ENCODE data around the gene JUNB. TPM values are rescaled to one million over a fixed set of nuclear protein-coding genes. Genes with fewer than 3 reads are reported as not detected.

Gene JUNB
- total RNA-seq, 1 experiment from 2014 or later: 16.4 TPM

DNA sequence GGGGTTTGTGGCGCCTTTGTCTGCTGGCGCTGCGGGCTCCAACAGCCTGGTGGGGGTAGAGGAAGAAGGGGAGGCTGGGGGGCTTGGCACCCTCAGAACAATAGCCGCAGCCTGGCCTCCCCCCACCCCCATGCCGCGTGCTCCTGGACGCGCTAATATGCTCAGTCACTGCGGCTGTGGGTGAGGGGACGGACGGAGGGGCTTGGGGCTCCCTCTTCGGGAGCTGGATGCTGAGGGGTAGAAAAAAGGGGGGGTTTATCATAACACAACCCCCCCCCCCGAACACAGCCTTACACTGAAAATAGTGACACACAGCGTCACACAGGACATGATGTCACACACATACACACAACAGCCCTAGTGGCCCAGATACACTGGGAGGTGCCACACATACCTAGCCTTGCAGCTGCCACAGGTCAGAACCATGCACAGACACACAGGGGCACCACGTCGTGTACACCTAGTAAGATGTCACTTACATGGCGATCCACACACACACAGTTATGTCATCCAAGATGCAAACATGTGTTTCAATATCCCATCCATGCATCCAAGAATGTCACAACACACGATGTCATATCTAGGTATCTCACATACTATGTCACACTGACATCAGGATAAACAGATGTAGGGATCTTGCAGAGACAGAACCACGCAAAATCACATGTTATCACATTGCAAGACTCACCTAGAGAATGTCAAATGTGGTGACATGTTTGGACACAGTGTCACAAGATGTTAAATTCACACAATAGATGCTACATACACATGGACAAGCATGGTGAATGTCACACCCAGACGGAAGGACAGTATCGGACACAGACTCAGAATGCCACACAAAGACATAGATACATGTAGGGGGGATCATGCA, 47.8 kb downstream of the JUNB start:
- no peak for DNase-seq
- Mint-ChIP-seq H3K36me3 (ENCODE audit: insufficient read depth, unreplicated experiment) (peaks cover 6% of the 10 kb centered on the region), H3K27ac (ENCODE audit: unreplicated experiment) (no peak overlapping the region), H3K9me3 (ENCODE audit: unreplicated experiment) (no peaks in the 10 kb centered on the region), H3K4me3 (ENCODE audit: unreplicated experiment) (peak overlapping the region; percentile 75), H3K27me3 (ENCODE audit: insufficient read depth, unreplicated experiment) (peaks cover 15% of the 10 kb centered on the region), H3K4me1 (ENCODE audit: low read depth, unreplicated experiment) (peaks cover 8% of the 10 kb centered on the region)
- H3K9me3 ChIP-seq: no peaks in the 10 kb centered on the region
- intact Hi-C loops (cut with micrococcal nuclease; ENCODE audit: unreplicated experiment): loop anchor here (5.0 kb wide), 1 partner anchor 37 kb away; the partner anchor contains the start of genes PRDX2 and THSD8
- peaks cover 12% of the 10 kb centered on the region for H3K4me1 ChIP-seq
- no peaks in the 10 kb centered on the region for H3K27me3 ChIP-seq (replicated peaks; ENCODE audit: control insufficient read depth, insufficient read depth, low read length)
- CTCF ChIA-PET: no interaction called here
- H3K4me3 ChIP-seq (ENCODE audit: low read depth, low read length): peak overlapping the region; percentile 45
- POLR2A ChIA-PET: no interaction called here
- no TSS peak for BruUV-seq (replicated peaks)
- TF ChIP-seq, protein P1, sequence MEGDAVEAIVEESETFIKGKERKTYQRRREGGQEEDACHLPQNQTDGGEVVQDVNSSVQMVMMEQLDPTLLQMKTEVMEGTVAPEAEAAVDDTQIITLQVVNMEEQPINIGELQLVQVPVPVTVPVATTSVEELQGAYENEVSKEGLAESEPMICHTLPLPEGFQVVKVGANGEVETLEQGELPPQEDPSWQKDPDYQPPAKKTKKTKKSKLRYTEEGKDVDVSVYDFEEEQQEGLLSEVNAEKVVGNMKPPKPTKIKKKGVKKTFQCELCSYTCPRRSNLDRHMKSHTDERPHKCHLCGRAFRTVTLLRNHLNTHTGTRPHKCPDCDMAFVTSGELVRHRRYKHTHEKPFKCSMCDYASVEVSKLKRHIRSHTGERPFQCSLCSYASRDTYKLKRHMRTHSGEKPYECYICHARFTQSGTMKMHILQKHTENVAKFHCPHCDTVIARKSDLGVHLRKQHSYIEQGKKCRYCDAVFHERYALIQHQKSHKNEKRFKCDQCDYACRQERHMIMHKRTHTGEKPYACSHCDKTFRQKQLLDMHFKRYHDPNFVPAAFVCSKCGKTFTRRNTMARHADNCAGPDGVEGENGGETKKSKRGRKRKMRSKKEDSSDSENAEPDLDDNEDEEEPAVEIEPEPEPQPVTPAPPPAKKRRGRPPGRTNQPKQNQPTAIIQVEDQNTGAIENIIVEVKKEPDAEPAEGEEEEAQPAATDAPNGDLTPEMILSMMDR (IDR thresholded peaks at IDR 0.05; ENCODE audit: insufficient read depth in 1 of 2, low read depth in 1 of 2, low read length in 1 of 2, severe bottlenecking in 1 of 2, unreplicated experiment in 1 of 2): no peak
- no peaks in the 10 kb centered on the region for H3K36me3 ChIP-seq (ENCODE audit: control insufficient read depth, insufficient read depth, low read length)

DNA sequence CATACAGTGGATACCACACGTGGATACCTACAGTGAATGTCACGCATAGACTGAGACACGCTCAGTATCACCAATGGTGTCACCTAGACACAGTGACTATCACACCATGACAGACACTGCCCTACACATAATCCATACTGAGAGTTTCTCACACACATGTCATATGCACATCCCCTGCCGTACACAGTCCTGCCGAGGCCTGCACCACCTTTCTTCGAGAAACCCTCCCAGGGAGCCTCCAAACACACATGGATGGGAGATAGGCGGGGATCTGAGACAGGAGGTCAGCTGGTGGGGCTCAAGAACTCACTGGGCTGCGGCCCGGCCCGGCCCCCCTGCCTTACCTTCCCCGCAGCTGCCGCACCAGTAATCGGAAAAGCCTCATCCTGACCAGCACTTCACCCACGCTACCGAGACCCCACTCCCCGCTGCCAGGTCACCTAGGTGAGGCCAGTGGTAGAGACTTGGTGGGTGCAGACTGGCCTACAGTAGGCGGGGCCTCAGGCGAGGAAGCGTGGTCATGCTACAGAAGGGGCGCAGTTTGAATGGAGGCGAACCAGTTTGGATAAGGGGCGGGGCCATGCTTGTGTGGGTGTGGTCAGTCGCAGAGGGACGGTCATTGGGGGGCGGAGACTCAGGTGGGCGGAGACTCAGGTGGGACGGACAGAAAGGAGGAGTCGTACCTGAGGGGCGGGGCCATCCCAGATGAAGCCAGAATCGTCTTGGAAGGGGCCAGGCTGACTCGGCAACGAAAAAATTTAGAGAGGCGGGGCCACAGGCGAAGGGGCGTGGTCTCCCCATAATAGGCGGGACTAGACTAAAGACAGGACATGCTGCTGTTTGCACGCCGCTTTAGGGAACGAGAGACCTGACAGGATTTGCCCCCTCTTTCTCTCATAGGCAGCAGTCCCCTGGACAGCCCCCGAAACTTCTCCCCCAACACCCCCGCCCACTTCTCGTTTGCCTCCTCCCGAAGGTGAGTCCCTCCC, 49.1 kb downstream of the JUNB start:
- TF ChIP-seq, protein P1 (IDR thresholded peaks at IDR 0.05; ENCODE audit: insufficient read depth in 1 of 2, low read depth in 1 of 2, low read length in 1 of 2, severe bottlenecking in 1 of 2, unreplicated experiment in 1 of 2): no peak
- Histone ChIP-seq H3K4me3 (ENCODE audit: low read depth, low read length) (no peak overlapping the region), H3K4me1 (peaks cover 6% of the 10 kb centered on the region; the same call in 1 of the 2 replicates), H3K9me3 (no peaks in the 10 kb centered on the region), H3K27me3 (replicated peaks; ENCODE audit: control insufficient read depth, insufficient read depth, low read length) (no peaks in the 10 kb centered on the region), H3K36me3 (ENCODE audit: control insufficient read depth, insufficient read depth, low read length) (no peaks in the 10 kb centered on the region)
- DNase-seq: peak; percentile 76 to 85
- Mint-ChIP-seq H3K36me3 (ENCODE audit: insufficient read depth, unreplicated experiment) (peaks cover 6% of the 10 kb centered on the region), H3K4me3 (ENCODE audit: unreplicated experiment) (peak overlapping the region; percentile 58), H3K4me1 (ENCODE audit: low read depth, unreplicated experiment) (peaks cover 8% of the 10 kb centered on the region), H3K9me3 (ENCODE audit: unreplicated experiment) (no peaks in the 10 kb centered on the region), H3K27ac (ENCODE audit: unreplicated experiment) (no peak overlapping the region), H3K27me3 (ENCODE audit: insufficient read depth, unreplicated experiment) (peaks cover 15% of the 10 kb centered on the region)
- ChIA-PET POLR2A (no interaction called here), CTCF (no interaction called here)
- BruUV-seq (replicated peaks): no TSS peak
- intact Hi-C loops (cut with micrococcal nuclease; ENCODE audit: unreplicated experiment): no loop called here

- Mint-ChIP-seq H3K4me3 (ENCODE audit: unreplicated experiment) (peak overlapping the region; percentile 58), H3K4me1 (ENCODE audit: low read depth, unreplicated experiment) (peaks cover 8% of the 10 kb centered on the region), H3K27me3 (ENCODE audit: insufficient read depth, unreplicated experiment) (peaks cover 15% of the 10 kb centered on the region), H3K27ac (ENCODE audit: unreplicated experiment) (no peak overlapping the region), H3K36me3 (ENCODE audit: insufficient read depth, unreplicated experiment) (peaks cover 6% of the 10 kb centered on the region), H3K9me3 (ENCODE audit: unreplicated experiment) (no peaks in the 10 kb centered on the region)
- H3K4me1 ChIP-seq: peaks cover 6% of the 10 kb centered on the region; the same call in 1 of the 2 replicates
- ChIA-PET CTCF (no interaction called here), POLR2A (no interaction called here)
- intact Hi-C loops (cut with micrococcal nuclease; ENCODE audit: unreplicated experiment): no loop called here
- TF ChIP-seq, protein P1 (IDR thresholded peaks at IDR 0.05; ENCODE audit: insufficient read depth in 1 of 2, low read depth in 1 of 2, low read length in 1 of 2, severe bottlenecking in 1 of 2, unreplicated experiment in 1 of 2): no peak
- no TSS peak for BruUV-seq (replicated peaks)
- H3K4me3 ChIP-seq (ENCODE audit: low read depth, low read length): no peak overlapping the region
- peak in 1 of 2 experiments; percentile 57 for DNase-seq
- H3K36me3 ChIP-seq (ENCODE audit: control insufficient read depth, insufficient read depth, low read length): no peaks in the 10 kb centered on the region
- H3K9me3 ChIP-seq: no peaks in the 10 kb centered on the region
- H3K27me3 ChIP-seq (replicated peaks; ENCODE audit: control insufficient read depth, insufficient read depth, low read length): no peaks in the 10 kb centered on the region
Observed at GRCh38 chr19:12841094-12841493, 49.8 kb downstream of the JUNB start.
